ENCODE data around the gene NAA15.
"Not testable (repeated sequence)": the region's sequence is repeated elsewhere in the genome, so short reads cannot be mapped to it uniquely, and the experiment has no call there.

The NAA15 gene

DNA sequence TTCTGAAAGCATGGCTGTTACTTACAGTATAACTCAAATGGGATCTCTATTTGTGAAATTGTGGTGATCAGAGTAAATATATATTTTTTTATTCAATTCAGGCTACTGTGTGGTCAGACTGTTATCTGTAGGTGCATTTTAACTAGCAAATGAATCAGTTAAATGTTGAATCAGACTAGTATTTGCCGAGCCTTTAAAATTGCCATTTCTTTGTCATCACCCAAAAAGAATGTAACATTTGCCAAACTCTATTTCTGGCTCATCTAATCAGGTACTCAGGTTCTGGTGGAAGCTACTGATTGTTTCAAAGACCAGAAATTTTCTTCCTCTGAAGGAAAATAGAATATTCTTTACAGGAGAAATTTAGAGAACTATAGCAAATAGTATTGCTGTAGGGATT, 1.8 kb upstream of the NAA15 start:
- DNase-seq = no peak

DNA sequence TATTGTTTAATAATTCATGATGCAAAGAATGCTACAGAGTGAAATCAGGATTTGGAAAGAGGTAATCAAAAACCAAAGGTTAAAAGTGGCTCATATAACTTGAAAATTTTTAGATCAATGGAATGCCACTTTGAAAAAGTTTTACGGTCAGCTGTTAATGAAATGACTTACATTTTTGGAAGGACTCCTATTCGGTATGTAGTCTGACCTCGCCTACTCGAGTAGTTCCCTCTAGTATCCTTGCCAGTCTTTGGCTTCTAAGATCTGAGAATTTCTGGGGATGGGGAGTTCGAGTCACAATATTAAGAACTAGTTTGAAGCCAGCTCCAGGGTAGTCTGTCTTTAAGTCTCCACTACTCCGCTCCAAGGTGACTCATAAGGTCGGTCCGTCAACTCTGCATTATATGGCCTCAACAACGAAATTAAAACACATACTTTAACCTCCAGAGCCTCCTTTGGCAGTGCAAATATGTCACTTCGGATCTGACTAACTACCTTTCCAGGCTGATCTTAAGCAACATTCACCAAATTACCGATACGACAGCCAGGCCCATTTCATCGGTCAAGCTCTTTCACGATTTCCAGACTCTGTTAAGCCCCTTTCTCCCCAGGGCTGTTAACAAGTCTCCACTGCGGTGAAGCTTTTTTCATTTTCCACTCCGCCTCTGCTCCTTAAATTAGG, 733 bp upstream of the NAA15 start:
- DNase-seq = no peak

DNA sequence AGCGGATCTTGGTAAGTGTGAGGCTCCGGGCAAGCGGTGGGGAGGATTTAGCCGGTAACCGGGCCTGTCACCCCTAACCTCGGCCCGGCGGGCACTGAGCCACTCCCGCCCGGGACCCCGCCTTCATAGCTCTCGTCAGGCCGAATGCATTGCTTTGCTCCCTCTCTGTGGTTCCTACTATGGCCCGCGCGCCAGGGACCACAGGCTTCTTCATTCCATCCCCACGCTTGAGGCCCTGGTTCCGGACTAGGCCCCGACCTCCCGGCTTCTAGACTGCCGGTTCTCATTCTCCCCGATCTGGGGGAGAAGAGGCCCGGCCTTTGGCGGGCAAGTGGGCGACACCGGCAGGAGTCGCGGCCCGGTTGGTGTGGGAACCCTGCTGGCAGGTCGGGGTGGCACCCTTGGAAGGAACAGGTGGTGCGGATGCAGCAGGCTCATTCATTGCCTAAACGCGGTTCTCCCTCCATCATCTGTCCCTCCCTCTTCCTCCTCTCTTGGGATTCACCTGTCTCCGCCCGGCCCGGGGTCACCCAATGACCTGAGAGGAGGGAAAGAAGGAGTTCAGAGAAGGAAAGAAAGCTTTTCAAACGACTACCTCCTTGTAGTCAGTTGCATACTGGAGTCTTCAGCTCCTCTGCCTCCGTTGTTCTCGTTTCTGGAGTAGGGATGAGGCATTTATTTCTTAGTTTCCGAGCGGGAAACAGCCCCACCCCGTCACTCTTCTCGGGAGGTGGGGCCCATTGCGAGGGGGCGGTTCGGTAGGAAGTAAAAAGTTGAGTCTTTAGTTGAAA, 711 bp downstream of the NAA15 start, which contains the start of gene NDUFC1:
TSS of gene NDUFC1 (minus strand) at position 657 of the 791 bp plus-strand sequence. CDS start 6,679 bp downstream, outside the sequence.
- DNase-seq = no peak

DNA sequence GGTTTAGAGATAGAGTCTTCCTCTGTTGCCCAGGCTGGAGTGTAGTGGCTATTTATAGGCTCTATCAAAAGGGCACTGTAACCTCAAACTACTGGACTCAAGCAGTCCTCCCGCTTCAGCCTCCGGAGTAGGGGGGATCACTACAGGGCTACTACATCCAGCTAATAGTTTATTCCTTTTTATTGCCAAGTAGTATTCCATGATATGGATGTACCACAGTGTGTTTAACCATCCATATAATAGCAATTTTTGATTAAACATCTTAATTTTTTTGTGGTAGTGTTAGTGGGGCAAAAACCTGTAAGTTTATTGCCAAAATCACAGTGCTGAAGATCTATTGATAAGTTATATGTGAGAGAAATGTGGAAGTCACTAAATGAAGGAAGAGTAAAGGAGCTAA, 3.6 kb downstream of the NAA15 start:
- no peak for DNase-seq

DNA sequence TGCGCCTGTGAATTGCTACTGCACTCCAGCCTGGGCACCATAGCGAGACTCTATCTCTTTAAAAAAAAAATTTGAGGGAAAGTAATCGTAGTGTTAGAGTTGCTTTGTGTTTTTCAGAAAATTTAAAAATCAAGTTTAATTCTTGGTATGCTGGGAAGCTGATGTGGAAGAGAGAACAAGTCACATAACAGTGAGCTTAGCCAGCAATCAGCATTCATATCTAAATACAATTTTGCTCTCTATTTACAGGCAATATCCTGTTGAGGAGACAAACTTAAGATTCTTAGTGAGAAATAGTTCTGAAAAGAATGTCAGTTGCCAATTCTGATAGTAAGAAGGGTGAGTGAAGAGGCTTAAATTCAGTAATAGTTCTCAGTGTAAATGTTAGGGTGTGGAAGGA, 10.6 kb downstream of the NAA15 start:
- DNase-seq = no peak

DNA sequence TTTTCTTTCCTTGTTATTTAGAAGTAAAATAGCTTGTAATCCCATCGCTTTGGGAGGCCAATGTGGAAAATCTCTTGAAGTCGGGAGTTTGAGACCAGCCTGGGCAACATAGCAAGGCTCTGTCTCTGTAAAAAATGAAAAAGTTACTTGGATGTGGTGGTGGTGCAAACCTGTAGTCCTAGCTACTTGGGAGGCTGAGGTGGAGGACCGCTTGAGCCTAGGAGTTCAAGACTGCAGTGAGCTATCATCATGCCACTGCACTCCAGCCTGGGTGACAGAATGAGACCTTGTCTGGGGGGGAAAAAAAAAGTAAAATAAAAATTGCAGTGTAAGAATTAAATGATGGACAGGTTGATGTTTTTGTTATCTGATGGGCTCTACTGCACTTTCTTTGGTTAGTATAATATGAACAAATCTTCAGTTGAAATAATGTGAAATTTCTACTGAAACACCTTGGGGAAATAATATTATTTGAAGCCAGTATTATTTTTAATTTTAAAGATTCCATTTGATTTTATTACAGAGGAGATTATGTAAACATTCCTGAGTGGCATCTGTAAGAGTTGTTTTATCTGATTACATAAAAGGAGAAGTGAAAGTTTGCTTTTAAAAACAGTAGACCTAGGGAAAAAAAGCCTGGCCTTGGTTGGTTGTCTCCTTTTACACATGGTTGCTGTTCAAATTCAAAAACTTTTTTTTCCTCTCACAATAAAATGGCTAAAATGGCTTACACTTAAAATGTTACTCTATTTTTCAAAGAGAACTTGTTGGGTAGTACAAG, 11.4 kb downstream of the NAA15 start:
- no peak for DNase-seq

DNA sequence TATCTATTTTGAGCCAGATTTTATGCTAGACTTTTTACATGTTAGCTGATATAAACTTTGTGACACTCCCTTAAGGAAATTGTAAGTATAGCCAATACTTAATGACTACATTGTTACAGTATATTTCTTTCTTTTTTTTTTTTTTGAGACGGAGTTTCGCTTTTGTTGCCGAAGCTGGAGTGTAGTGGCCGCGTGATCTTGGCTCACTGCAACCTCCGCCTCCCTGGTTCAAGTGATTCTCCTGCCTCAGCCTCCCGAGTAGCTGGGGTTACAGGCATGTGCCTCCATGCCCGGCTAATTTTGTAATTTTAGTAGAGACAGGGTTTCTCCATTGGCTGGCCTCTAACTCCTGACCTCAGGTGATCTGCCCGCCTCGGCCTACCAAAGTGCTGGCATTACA, 12.1 kb downstream of the NAA15 start:
- not testable (repeated sequence) for DNase-seq

DNA sequence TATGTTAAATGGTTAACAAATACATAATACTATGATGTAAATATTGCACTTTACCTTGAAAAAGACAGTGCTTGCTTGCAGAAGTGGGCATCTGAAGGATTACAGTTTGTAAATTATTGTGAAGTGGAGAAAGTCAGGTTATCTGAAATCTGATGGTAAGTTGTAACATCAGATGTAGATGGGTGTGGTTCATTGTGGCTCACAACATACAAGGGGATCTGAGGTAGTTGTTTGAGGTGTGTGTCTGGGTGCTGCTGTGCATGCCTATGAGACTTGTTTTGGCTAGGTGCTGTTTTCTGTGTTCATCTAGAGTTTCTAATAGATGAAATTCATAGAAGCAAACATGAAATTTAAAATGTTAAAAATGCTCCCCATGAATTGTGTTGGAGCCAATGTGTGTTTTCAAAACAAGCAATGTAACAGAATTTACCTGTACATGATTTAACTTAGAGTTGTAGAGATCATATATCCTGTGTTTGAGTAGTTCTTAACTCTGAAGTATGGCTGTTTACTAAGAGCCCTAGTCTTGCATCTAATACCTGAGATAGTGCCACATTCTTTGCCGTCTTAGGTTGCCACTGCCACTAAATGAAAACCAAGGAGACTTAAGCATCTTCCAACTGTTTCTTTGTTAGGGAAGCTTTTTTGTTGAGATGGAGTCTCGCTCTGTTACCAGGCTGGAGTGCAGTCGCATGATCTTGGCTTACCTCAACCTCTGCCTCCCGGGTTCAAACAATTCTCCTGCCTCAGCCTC, 12.9 kb downstream of the NAA15 start:
- DNase-seq = no peak

DNA sequence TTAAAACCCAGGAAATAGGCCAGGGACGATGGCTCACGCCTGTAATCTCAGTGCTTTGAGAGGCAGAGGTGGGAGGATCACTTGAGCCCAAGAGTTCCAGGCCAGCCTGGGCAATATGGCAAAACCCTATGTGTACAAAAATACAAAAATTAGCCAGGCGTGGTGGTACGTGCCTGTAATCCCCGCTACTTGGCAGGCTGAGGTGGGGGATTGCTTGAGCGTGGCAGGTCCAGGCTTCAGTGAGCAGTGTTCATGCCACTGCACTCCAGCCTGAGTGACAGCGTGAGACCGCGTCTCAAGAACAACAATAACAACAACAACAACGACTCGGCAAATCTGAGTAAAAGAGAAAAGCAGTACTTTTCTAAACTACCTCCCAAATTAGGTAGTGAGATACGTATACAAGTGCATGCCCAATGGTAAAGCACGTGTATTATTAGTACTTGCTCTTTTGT, 13.9 kb downstream of the NAA15 start:
- DNase-seq = no peak

DNA sequence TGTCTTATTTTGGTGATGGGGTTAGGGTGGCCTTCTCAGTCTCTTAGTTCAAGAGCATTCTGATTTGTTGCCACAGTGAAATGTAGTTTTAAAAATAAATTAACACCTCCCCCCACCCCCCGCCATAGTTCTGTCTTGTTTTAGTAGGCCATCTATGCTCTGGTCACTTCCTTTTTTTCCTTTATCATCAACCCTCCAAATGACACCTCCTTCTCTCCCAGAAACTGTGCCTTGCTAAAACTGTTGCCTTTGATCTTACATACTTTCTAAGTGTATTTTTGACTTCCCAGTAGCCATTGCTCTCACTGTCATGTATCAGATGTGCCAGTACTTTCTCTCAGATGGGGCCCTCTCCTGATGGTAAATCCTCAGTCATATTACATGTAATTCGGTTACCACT, 15.4 kb downstream of the NAA15 start:
- no peak for DNase-seq

DNA sequence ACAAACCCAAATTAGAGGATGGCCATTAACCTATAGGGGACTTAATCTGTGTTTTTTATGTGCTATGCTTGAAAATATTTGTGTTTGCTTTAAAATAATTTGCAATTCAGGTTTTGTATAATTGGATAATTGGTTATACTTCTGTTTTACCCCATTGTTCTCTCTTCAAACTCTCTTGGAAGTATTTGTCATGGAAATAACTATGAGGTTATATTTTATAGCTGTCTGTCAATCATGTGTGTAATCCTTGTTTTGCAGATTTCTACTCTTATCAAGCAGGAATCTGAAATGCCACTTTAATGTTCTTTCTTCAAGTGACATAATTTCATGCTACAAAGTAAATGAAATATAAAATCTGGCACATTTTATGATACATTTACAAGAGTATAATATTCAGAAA, 16.3 kb downstream of the NAA15 start:
- no peak for DNase-seq

DNA sequence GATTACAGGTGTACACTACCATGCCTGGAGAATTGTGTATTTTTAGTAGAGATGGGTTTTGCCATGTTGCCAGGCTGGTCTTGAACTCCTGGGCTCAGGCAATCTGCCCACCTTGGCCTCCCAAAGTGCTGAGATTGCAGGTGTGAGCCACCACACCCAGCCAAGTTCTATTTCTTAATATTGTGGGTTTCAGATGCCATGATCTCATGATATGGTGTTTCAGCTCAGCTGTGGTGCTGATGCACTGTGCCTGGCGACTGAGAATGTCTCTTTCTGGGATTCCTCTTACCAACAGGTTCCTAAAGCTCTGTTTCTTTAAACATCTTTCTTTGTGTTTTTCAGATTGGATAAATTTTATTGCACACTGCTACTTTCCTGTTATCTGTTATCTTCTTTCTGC, 18.3 kb downstream of the NAA15 start:
- DNase-seq = no peak

DNA sequence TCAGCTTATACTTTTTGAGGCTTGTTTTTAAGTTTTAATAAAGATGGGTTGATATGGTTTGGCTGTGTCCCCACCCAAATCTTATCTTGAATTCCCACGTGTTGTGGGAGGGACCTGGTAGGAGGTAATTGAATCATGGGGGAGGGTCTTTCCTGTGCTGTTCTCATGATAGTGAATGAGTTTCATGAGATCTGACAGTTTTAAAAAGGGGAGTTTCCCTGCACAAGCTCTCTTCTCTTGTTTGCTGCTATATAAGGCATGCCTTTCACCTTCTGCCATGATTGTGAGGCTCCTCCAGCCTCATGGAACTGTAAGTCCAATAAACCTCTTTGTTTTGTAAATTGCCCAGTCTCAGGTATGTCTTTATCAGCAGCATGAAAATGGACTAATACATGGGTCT, 20.8 kb downstream of the NAA15 start:
- not testable (repeated sequence) for DNase-seq

DNA sequence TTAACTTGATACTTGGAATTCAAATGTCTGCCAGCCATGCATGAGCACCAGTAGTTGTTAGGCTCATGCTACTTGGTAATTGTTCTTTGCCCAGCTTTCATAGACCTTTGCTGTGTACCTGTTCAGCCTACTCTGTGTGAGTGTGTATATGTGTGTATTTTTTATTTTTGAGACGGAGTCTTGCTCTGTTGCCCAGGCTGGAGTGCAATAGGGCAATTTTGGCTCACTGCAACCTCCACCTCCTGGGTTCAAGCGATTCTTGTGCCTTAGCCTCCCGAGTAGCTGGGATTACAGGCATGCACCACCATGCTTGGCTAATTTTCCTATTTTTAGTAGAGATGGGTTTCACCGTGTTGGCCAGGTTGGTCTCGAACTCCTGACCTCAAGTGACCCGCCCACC, 21.2 kb downstream of the NAA15 start:
- DNase-seq = not testable (repeated sequence)

DNA sequence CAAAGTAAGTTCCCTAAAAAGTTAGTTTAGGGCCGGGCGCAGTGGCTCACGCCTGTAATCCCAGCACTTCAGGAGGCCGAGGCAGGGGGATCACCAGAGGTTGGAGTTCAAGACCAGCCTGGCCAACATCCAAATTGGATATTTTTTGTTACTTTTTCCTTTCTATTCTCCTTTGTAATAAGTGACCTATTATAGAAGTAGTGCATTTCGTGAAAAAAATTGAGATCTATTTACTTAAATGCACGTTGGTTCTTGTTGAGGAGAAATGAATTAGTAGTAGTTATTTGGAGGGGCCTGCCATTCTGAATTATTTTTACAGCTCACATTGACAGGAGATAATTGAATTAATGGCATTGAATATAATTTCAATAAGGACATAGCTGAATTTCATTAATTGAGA, 23.3 kb downstream of the NAA15 start:
- DNase-seq = peak; percentile 52

DNA sequence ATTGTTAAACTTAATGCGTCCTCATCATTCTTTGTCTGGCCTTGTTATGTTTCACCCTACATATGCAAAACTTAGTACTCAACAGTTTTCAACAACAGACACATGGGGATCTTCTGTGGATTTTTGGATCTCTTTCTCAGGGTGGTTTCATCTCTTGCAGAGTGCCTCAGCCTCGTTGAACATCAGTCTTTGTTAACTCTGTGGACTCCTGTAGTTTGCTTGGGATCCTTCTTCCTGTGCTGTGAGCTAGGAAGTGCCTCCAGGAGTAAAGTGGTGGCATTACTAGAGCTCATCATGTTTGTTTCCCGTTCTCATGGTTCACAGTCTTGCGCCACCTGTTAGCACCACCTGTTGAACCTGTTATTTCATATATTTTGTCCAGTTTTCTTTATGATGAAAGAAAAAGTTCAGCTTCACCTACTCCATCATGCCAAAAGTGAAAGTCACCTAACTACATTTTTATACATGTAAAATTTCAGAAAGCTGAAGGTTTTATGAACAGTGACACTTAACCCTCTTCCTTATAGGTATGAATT, 28.4 kb downstream of the NAA15 start:
- DNase-seq = no peak

DNA sequence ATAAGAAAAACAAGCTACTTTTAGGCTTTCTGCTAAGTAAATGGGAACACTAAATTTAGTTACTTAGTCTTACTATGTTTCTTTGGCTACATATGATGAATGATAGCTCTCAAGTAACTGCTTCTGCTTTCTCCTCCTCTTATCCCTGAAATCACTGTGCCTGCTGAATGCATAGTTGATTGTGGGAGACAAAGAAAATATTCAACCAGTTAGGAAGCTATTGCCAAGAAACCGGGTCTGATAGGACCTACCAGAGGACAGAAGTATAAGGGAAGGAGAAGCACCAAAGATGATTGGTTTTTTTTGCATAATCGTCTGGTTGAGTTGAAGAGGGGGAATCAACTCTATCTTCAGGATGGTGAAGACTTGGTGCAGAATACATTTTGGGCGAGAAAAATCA, 29.0 kb downstream of the NAA15 start:
- no peak for DNase-seq

DNA sequence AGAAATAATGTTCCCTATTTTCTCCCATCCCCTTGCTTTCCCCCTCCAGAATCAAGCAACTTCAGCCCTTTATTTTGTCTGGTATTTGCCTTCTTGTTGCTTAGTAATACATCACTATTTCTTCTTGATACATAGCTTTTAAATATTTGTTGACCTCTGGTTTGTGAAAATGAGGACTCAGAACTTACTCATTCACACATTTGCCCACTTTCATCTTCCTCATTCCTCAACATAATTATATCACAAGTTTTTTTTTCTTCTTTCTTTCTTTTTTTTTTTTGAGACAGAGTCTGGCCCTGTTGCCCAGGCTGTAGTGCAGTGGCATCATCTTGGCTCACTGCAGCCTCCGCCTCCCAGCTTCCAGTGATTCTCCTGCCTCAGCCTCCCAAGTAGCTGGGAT, 29.9 kb downstream of the NAA15 start:
- no peak for DNase-seq

DNA sequence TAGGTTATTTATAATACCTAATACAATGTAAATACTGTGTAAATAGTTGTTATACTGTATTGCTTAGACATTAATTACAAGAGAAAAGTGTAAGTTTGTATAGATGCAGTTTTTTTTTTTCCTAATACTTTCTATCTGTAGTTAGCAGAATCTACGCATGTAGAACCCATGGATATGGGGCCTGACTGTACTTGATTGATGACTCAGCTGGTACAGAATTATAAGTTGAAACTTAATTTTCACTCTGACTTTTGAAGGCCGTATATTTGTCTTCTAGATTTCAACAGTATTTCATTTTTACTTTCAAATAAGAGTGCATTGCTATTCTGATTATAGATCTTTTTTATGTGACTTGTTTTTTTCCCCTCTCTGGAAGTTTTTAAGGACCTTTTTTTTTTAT, 31.7 kb downstream of the NAA15 start:
- no peak for DNase-seq

DNA sequence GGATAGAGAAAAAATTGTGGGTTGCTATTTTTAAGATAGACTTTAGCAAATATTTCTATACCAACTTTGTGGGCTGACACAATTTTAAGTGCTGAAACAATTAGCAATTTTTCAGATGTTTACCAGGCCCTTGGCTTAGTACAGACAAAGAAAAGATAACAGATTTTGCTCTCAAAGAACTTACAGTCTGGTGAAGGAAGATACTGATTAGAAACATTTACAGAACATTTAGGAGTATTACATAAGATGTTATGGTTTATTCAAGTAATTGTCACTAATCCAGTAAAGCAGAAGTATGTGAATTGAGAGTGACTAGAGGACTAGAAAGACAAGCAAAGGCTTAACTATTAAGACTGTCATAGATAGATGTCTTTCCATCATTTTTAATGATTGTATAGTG, 36.3 kb downstream of the NAA15 start:
- no peak for DNase-seq

DNA sequence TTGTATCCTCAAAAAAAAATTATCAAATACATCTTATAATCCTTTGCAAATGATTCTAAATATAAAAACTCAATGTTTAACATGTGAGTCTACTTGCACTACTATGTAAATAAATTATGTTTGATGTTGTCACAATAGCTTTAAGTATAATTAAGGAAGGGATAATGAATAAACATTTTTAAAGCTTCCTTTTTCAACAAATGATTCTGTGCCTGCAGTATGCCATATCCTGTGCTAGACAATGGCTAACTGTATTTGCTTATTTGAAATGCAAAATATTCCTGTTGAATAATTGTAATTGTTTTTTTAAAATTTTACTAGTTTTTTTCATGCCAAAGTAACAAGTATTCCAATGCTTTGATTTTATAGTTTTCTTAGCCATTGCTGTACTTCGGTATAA, 60.0 kb downstream of the NAA15 start:
- DNase-seq = no peak

DNA sequence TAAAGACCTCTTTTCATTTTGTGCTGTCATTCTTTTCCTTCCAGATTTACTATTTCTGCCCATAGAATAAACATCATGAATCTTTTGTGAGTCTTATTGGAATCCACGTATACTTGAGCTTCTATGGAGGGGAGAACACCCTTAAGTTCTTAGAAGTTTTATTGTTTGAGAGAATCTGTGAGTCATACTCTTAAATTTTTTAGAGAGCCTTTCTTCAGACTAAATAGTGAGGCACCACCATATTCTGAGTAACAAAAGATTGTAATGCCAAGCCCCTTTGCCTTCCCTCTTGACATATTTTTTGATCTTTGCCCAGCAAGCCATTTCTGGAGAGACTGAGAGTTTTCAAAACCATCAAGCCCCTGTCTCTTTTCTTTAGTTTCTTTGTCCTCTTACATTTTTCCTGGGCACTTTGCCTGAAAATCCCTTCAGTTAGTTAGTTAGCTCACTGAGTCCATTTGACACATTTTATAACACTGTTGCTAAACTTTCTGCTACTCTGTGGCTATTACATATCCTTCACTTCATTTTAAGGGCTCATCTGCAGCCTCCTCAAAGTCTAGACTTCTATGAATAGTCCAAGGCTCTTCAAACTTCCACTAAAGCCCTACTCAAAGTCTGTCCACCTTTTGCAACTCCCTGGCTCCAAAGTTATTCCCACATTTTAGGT, 66.3 kb downstream of the NAA15 start:
- no peak for DNase-seq
